HUES64 (cell line): ENCODE data around the gene CBFA2T2.
A peak's percentile ranks its signal among the peaks of the same experiment; 100 is the strongest.
"Not testable (repeated sequence)": the region's sequence is repeated elsewhere in the genome, so short reads cannot be mapped to it uniquely, and the experiment has no call there.

Experiments
- H3K27ac ChIP-seq: 2 replicates; pipeline ENCODE4 v1.7.0; 2013; ENCODE audit warnings: low read depth, low read length, inconsistent platforms
- H3K27me3 ChIP-seq: 2 replicates; pipeline ENCODE4 v1.6.1; 2013; ENCODE audit warnings: mild to moderate bottlenecking, low read length; ENCODE audit not compliant: insufficient read depth
- H3K36me3 ChIP-seq: 2 replicates; pipeline ENCODE4 v1.6.1; 2013; ENCODE audit warnings: mild to moderate bottlenecking, low read length; ENCODE audit not compliant: insufficient read depth
- H3K4me1 ChIP-seq: 2 replicates; pipeline ENCODE4 v1.6.1; 2013; ENCODE audit warnings: mild to moderate bottlenecking, low read length, moderate library complexity; ENCODE audit not compliant: insufficient read depth
- H3K4me3 ChIP-seq: 2 replicates; pipeline ENCODE4 v1.5.1; 2013; ENCODE audit warnings: mild to moderate bottlenecking, low read length, moderate library complexity
- H3K9ac ChIP-seq: 2 replicates; pipeline ENCODE4 v1.6.1; 2013; ENCODE audit warnings: mild to moderate bottlenecking, low read depth, low read length
- H3K9me3 ChIP-seq: 2 replicates; pipeline ENCODE4 v1.6.1; 2013; ENCODE audit warnings: low read depth, low read length; ENCODE audit not compliant: insufficient read depth
- WGBS: fragments of 150-250, 120-280 bp; methylation state at CpG from one replicate; pipeline ENCODE4 v1.1.7; 2013; ENCODE audit warnings: missing lambda C conversion rate; 5-methylcytosine and 5-hydroxymethylcytosine counted together

CBFA2T2 gene

DNA sequence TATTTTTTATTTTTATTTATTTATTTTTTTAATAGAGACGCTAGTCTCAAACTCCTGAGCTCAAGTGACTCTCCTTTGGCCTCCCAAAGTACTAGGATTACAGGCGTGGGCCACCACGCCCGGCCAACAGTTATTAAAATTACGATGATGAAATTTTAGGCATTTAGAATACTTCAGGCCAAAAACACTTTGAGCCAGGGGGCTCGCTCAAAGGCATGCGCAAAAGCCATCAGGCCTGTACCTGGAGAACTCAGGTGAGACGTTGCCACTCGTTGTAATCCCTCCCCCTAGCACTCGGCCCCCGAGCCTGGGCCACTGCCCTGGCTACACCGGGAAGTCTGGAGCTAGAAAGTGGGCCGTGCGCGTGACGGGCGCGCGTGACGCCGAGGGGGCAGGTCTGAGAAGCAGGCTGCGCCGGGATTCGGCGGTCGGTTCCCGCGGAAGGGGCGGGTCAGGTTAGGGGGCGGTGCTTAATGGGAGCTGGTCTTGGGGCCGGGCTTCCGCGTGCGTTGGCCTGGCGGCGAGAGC is 337 bp upstream of the CBFA2T2 start:
- H3K4me3 ChIP-seq = peak overlapping the region; percentile 55
- WGBS = 5% methylated on average over 36 of the region's 36 CpGs
- H3K27ac ChIP-seq = peak overlapping the region; percentile 83
- H3K27me3 ChIP-seq = no peaks in the 10 kb centered on the region
- no peaks in the 10 kb centered on the region for H3K9me3 ChIP-seq
- peaks cover 4% of the 10 kb centered on the region; the same call in 1 of the 2 replicates for H3K4me1 ChIP-seq
- H3K9ac ChIP-seq = peak overlapping the region; percentile 64
- no peaks in the 10 kb centered on the region for H3K36me3 ChIP-seq

DNA sequence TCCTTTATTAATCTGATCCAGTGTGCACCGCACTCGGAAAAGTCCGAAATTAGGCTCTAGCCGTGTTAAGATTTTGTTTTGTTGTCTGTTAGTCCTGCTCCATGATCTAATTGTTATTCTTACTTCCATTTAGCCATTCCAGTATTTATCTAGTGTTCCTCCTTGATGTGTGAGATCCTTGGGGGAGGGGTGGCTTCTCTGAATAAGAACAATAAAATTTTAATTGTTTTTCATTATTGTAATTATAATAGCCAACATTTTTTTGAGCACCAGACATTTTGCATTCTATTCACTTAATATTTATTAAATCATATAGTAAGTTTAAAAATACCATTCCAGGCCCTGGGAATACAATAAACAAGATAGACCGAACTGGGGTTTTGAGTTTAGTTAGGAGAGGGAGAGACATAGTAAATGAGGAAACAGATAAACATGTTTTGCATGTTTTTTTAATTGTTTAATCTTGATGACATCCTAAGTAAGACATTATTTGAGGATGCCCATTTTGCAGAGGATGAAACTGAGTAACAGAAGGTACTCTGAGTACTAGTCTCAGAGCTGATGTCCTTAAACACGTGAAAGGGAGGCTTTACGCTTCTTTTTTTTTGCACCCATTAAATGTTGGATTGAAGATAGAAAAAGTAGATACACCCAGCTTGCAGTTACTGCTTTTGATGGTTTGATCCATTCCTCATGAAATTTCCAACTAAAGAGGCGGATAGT is 1.2 kb downstream of the CBFA2T2 start:
- H3K4me1 ChIP-seq = peaks cover 4% of the 10 kb centered on the region; the same call in 1 of the 2 replicates
- WGBS = 83% methylated on average over 8 of the region's 8 CpGs
- no peaks in the 10 kb centered on the region for H3K36me3 ChIP-seq
- no peaks in the 10 kb centered on the region for H3K9me3 ChIP-seq
- H3K4me3 ChIP-seq = peak overlapping the region; percentile 83
- H3K27ac ChIP-seq = no peak overlapping the region
- H3K9ac ChIP-seq = peak overlapping the region; percentile 66
- no peaks in the 10 kb centered on the region for H3K27me3 ChIP-seq

DNA sequence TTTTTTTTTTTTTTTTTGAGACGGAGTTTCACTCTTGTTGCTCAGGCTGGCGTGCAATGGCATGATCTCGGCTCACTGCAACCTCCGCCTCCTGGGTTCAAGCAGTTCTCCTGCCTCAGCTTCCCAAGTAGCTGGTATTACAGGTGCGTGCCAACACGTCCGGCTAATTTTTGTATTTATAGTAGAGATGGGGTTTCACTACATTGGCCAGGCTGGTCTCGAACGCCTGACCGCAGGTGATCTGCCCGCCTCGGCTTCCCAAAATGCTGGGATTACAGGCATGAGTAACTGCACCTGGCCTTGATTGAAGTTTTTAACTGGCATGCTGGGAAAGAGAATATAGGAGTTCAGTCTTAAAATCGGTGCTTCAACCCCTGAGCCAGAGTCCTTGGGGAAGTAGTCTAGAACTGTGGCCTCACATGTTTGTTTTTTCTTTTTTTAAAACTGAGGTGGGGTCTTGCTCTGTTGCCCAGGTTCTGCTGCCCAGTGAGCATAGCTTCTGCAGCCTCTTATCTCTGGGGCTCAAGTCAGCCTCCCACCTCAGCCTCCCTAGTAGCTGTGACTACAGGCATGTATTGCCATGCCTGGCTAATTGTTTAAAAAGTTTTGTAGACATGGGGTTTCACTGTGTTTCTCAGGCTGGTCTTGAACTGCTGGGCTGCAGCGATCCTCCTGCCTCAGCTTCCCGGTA is 3.3 kb downstream of the CBFA2T2 start:
- H3K27me3 ChIP-seq = no peaks in the 10 kb centered on the region
- H3K4me1 ChIP-seq = peaks cover 4% of the 10 kb centered on the region; the same call in 1 of the 2 replicates
- no peaks in the 10 kb centered on the region for H3K9me3 ChIP-seq
- WGBS = 95% methylated on average over 15 of the region's 15 CpGs
- no peak overlapping the region for H3K4me3 ChIP-seq
- no peak overlapping the region for H3K9ac ChIP-seq
- no peaks in the 10 kb centered on the region for H3K36me3 ChIP-seq
- H3K27ac ChIP-seq = no peak overlapping the region

DNA sequence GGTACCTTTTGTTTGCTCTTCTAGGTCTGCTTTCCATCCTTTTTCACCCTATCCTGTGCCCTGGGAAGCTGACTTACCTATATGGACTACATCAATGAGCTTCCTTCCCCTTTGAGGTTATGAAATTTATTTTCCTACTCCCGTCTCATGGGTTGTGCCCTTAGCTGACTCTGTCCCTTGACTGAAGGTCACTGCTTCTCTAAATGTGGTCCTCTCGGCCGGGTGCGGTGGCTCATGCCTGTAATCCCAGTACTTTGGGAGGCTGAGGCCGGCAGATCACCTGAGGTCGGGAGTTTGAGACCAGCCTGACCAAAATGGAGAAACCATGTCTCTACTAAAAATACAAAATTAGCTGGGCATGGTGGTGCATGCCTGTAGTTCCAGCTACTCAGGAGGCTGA is 6.9 kb downstream of the CBFA2T2 start:
- H3K4me1 ChIP-seq, H3K27me3 ChIP-seq, H3K9ac ChIP-seq, H3K9me3 ChIP-seq, H3K4me3 ChIP-seq, H3K36me3 ChIP-seq, H3K27ac ChIP-seq: not testable (repeated sequence)
- WGBS = 95% methylated on average over 6 of the region's 6 CpGs

DNA sequence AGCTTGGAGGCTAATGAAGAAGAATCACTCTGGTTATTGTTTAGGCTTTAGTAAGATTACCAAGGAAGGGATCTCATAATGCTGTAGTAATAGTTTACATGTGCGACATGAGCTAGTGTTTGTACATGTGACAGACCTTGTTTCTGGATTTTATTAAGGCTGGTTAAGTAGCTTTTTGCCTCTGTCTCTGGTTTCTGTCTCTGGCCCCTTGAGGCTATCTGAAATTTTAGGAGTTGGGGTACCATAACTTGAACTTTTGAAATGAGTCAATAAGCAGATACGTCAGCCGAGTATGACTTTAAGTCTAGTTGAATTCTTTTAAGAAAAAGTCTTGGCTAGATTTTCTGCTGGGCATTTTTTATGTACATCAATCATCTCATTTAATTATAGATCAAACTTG is 9.5 kb downstream of the CBFA2T2 start:
- no peaks in the 10 kb centered on the region for H3K27me3 ChIP-seq
- no peaks in the 10 kb centered on the region for H3K9me3 ChIP-seq
- no peak overlapping the region for H3K27ac ChIP-seq
- 0 out of 2 replicates have a peak, but pooled peaks cover 5% of the 10 kb centered on the region for H3K4me1 ChIP-seq
- WGBS = 92% methylated on average over 3 of the region's 3 CpGs
- no peaks in the 10 kb centered on the region for H3K36me3 ChIP-seq
- H3K9ac ChIP-seq = no peak overlapping the region
- no peak overlapping the region for H3K4me3 ChIP-seq

DNA sequence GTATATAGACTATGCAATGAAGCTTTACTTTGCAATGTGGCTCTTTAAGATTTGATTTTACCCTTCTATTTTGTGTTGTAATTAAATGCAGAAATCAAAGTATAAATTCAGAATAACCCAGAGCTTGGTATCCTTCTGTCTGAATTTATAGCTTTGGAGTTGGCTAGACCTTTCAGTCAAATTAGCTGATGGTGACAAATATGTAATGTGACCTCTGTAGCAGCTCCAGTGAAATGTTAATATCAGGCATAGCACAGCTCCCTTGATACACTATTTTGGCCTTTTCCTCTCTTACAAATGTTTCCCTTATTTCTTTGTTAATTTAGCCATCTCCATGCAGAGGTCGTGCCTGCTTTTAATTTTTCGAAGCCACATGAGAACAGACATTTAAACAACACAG is 11.1 kb downstream of the CBFA2T2 start:
- WGBS = 88% methylated on average over 2 of the region's 2 CpGs

DNA sequence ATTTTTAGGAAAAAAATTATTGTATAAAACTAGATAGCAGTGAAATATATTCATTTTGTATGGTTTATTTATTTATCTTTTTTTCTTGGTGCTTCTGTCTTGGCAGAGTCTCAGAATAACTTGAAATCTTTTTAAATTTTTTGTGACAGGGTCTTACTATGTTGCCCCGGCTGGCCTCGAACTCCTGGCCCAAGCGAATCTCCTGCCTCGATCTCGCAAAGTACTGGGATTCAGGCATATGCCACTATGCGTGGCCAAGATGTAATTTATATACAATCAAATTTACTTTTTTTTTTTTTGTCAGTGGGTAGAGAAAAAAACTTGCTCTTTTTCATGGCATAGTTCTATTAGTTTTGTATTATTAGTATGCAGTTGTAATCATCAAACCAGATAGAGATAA is 13.7 kb downstream of the CBFA2T2 start:
- Histone ChIP-seq H3K4me3 (no peak overlapping the region), H3K27ac (no peak overlapping the region), H3K27me3 (no peaks in the 10 kb centered on the region), H3K4me1 (0 out of 2 replicates have a peak, but pooled peaks cover 5% of the 10 kb centered on the region), H3K36me3 (no peaks in the 10 kb centered on the region), H3K9me3 (no peaks in the 10 kb centered on the region), H3K9ac (no peak overlapping the region)
- 96% methylated on average over 6 of the region's 6 CpGs for WGBS

More for the DNA sequence above, 11.1 kb downstream of the CBFA2T2 start:
- no peak overlapping the region for H3K27ac ChIP-seq
- H3K4me3 ChIP-seq = no peak overlapping the region
- H3K36me3 ChIP-seq = no peaks in the 10 kb centered on the region
- H3K4me1 ChIP-seq = 0 out of 2 replicates have a peak, but pooled peaks cover 5% of the 10 kb centered on the region
- no peaks in the 10 kb centered on the region for H3K27me3 ChIP-seq
- H3K9ac ChIP-seq = no peak overlapping the region
- no peaks in the 10 kb centered on the region for H3K9me3 ChIP-seq

DNA sequence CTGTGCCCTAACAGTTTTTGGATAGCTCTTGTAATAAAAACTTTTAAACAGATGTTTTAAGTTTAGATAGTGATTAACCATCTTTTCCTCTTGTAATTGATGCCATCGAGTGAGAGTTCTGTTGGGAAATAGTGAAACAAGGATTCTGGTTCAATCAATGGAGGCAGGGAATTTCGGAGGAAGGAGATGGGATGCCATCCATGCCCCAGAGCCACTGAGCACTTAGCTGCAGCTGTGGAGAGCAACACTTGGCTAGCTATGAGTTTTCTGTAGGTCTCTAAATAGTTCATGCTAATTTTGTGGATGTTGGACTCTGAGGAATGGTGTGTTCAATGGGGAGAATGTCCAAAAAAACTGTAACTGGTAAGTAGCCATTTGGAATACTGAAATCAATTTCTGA is 16.7 kb downstream of the CBFA2T2 start:
- H3K36me3 ChIP-seq = no peaks in the 10 kb centered on the region
- no peaks in the 10 kb centered on the region for H3K4me1 ChIP-seq
- H3K4me3 ChIP-seq = no peak overlapping the region
- 82% methylated on average over 2 of the region's 2 CpGs for WGBS
- no peak overlapping the region for H3K27ac ChIP-seq
- H3K27me3 ChIP-seq = no peaks in the 10 kb centered on the region
- H3K9ac ChIP-seq = no peak overlapping the region
- H3K9me3 ChIP-seq = no peaks in the 10 kb centered on the region

DNA sequence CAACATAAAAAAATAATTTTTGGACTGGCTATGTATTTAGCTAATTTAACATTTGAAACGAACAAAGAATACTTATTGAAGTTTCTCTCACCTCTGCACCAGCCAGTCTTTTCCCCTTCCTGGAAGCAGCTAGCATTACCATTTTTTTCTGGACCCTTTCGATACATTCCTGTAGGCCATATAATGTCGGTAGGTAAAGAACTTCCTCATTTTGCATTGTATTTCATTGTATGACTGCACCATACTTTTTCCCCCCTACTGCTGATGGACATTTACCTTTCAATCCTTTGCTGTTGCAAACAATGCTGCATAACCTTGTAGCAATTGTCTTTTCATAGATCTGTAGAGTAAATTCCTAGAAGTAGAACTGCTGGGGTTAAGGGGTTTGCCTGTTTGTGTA is 17.6 kb downstream of the CBFA2T2 start:
- Histone ChIP-seq H3K9me3 (no peaks in the 10 kb centered on the region), H3K36me3 (no peaks in the 10 kb centered on the region), H3K9ac (no peak overlapping the region), H3K4me1 (no peaks in the 10 kb centered on the region), H3K4me3 (no peak overlapping the region), H3K27me3 (no peaks in the 10 kb centered on the region), H3K27ac (no peak overlapping the region)
- 97% methylated on average over 3 of the region's 3 CpGs for WGBS

DNA sequence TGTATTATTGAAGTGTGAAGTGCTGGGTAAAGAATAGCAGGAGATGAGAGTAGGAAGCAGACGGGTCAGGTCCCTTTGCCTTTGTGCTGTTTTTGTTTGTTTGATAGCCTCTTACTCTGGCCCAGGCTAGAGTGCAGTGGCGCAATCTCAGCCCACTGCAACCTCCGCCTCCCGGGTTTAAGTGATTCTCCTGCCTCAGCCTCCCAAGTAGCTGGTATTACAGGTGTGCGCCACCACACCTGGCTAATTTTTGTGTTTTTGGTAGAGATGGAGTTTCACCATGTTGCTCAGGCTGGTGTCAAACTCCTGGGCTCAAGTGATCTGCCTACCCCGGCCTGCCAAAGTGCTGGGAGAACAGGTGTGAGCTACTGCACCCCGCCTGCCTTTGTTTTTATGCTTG is 18.1 kb downstream of the CBFA2T2 start:
- H3K4me3 ChIP-seq, H3K27ac ChIP-seq, H3K9me3 ChIP-seq, H3K4me1 ChIP-seq, H3K36me3 ChIP-seq, H3K27me3 ChIP-seq, H3K9ac ChIP-seq: not testable (repeated sequence)
- WGBS = 96% methylated on average over 7 of the region's 7 CpGs

DNA sequence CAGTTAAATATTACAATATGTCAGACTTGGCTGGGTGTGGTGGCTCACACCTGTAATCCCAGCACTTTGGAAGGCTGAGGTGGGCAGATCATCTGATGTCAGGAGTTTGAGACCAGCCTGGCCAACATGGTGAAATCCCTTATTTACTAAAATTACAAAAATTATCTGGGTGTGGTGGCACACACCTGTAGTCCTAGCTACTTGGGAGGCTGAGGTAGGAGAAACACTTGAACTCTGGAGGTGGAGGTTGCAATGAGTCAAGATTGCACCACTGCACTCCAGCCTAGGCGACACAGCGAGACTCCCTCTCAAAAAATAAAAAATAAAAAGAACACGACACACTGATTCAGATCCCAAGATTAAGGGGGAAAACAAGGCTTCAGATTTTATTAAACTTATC is 19.2 kb downstream of the CBFA2T2 start:
- H3K27me3 ChIP-seq, H3K4me1 ChIP-seq, H3K36me3 ChIP-seq, H3K27ac ChIP-seq, H3K9ac ChIP-seq, H3K4me3 ChIP-seq, H3K9me3 ChIP-seq: not testable (repeated sequence)
- WGBS = no CpG with 5 or more reads among the region's 3 CpGs
